HG03139 (cell line): ENCODE data around the gene MAP2K6.
"Not testable (repeated sequence)": the region's sequence is repeated elsewhere in the genome, so short reads cannot be mapped to it uniquely, and the experiment has no call there.

ENCODE experiments used
- ATAC-seq: cut with Tn5 transposase; IDR thresholded peaks from one replicate; pipeline ENCODE4 v1.9.1; 2021; ENCODE audit not compliant: unreplicated experiment

Gene MAP2K6

GRCh38 chr17:69454051-69454450, 39.6 kb downstream of the MAP2K6 start:
- ATAC-seq, result no peak

- no peak for ATAC-seq
Measured at GRCh38 chr17:69455040-69455439, 40.5 kb downstream of the MAP2K6 start.

GRCh38 chr17:69457603-69458002, 43.1 kb downstream of the MAP2K6 start:
- ATAC-seq, result no peak

- ATAC-seq, result no peak
Measured at GRCh38 chr17:69460963-69461922, 46.7 kb downstream of the MAP2K6 start.

GRCh38 chr17:69461951-69462369, 47.5 kb downstream of the MAP2K6 start:
- ATAC-seq, result no peak

- ATAC-seq, result no peak
Measured at GRCh38 chr17:69462882-69463281, 48.4 kb downstream of the MAP2K6 start.

- no peak for ATAC-seq
Measured at GRCh38 chr17:69466451-69466850, 52.0 kb downstream of the MAP2K6 start.

GRCh38 chr17:69466905-69467667, 52.6 kb downstream of the MAP2K6 start:
- no peak for ATAC-seq

- ATAC-seq, result no peak
Measured at GRCh38 chr17:69468207-69468606, 53.7 kb downstream of the MAP2K6 start.

- no peak for ATAC-seq
Measured at GRCh38 chr17:69470702-69471101, 56.2 kb downstream of the MAP2K6 start.

- no peak for ATAC-seq
Measured at GRCh38 chr17:69471406-69471805, 56.9 kb downstream of the MAP2K6 start.

- peak; percentile 58 for ATAC-seq
Measured at GRCh38 chr17:69473841-69474831, 59.6 kb downstream of the MAP2K6 start.

GRCh38 chr17:69477204-69477902, 62.9 kb downstream of the MAP2K6 start:
- no peak for ATAC-seq

GRCh38 chr17:69477903-69478266, 63.4 kb downstream of the MAP2K6 start:
- no peak for ATAC-seq

GRCh38 chr17:69478916-69479315, 64.4 kb downstream of the MAP2K6 start:
- ATAC-seq, result no peak

- ATAC-seq, result not testable (repeated sequence)
Measured at GRCh38 chr17:69479756-69480155, 65.3 kb downstream of the MAP2K6 start.

GRCh38 chr17:69480245-69480644, 65.7 kb downstream of the MAP2K6 start:
- no peak for ATAC-seq

- no peak for ATAC-seq
Measured at GRCh38 chr17:69485251-69485661, 70.8 kb downstream of the MAP2K6 start.

- ATAC-seq, result no peak
Measured at GRCh38 chr17:69485901-69486643, 71.6 kb downstream of the MAP2K6 start.
